Endothelial cell of umbilical vein (primary cell): ENCODE results near the gene SIAH2. TPM values are rescaled to one million over a fixed set of nuclear protein-coding genes. Genes with fewer than 3 reads are reported as not detected.

Experiments used
- BruUV-seq: library from RNA; stranded (reverse); fragments of 400-500 nt; replicated peaks from 2 replicates; lab custom pipeline; 2021; lab: Mats Ljungman, UMichigan
- CTCF ChIA-PET: fragments of 300-600, 350-600 bp; sonication (Branson Sonifier 250); formaldehyde crosslinking; loops from one replicate; lab custom pipeline; 2021; ENCODE audit warnings: antibody characterized with exemption, inconsistent platforms; lab: Charles Lee
- POLR2A ChIA-PET: fragments of 300-600, 350-600 bp; sonication (Branson Sonifier 250); formaldehyde crosslinking; loops from one replicate; lab custom pipeline; 2021; ENCODE audit warnings: antibody characterized with exemption, inconsistent platforms; lab: Charles Lee
- DNase-seq: peaks from one replicate; pipeline ENCODE4 v3.0.0-alpha.2; 2011; ENCODE audit warnings: low read depth, low spot score
- FAIRE-seq: peaks from 2 replicates; lab custom pipeline; 2011; peaks lifted over from hg19 to GRCh38; lab: Jason Lieb, UNC
- H2AFZ ChIP-seq: 2 replicates; pipeline ENCODE4 v1.6.0; 2012; ENCODE audit warnings: low read depth, low read length, control low read depth, inconsistent platforms
- H3K27ac ChIP-seq: 2 replicates; pipeline ENCODE4 v1.5.1; 2011; ENCODE audit warnings: low read depth, mild to moderate bottlenecking, control low read depth, low read length, moderate library complexity; ENCODE audit not compliant: insufficient read depth
- H3K27me3 ChIP-seq, 2 experiments: 2 replicates each; pipeline versions ENCODE4 v1.6.0 to v1.6.1; 2011; ENCODE audit warnings: low read length in 2 of 2, mixed read lengths in 1 of 2; ENCODE audit not compliant: control insufficient read depth in 2 of 2, insufficient read depth in 2 of 2
- H3K36me3 ChIP-seq, 2 experiments: 2 replicates in 1 of 2; 3 replicates in 1 of 2; pipeline ENCODE4 v1.5.1; 2011; ENCODE audit warnings: low read length in 2 of 2, mild to moderate bottlenecking in 1 of 2, moderate library complexity in 1 of 2; ENCODE audit not compliant: control insufficient read depth in 2 of 2, insufficient read depth in 2 of 2; ENCODE audit errors: extremely low read depth in 1 of 2
- H3K4me1 ChIP-seq: 3 replicates; pipeline ENCODE4 v1.5.1; 2011; ENCODE audit warnings: mild to moderate bottlenecking, low read length; ENCODE audit not compliant: control insufficient read depth, insufficient read depth; ENCODE audit errors: extremely low read depth
- H3K4me2 ChIP-seq: 2 replicates; pipeline ENCODE4 v1.6.1; 2011; ENCODE audit warnings: low read length, control low read depth, mixed read lengths; ENCODE audit not compliant: insufficient read depth
- H3K4me3 ChIP-seq, 3 experiments: fragments of 200-600 bp in 1 of 3; sonication (generic), shearing (Covaris generic) in 1 of 3; replicated peaks in 1 of 3; 2 replicates each; pipeline ENCODE4 v1.5.1; 2011 to 2016; ENCODE audit warnings: control low read depth in 3 of 3, low read length in 3 of 3, mild to moderate bottlenecking in 2 of 3, inconsistent platforms in 1 of 3, low read depth in 1 of 3, moderate library complexity in 1 of 3; ENCODE audit not compliant: insufficient read depth in 1 of 3
- H3K79me2 ChIP-seq: 2 replicates; pipeline ENCODE4 v1.6.0; 2012; ENCODE audit warnings: low read length, inconsistent platforms; ENCODE audit not compliant: control insufficient read depth, insufficient read depth
- H3K9ac ChIP-seq: replicated peaks from 2 replicates; pipeline ENCODE3; 2011; ENCODE audit warnings: low read length, control low read depth; ENCODE audit not compliant: insufficient read depth; ENCODE audit errors: extremely low read depth
- H3K9me1 ChIP-seq: replicated peaks from 3 replicates; pipeline ENCODE4 v1.6.0; 2011; ENCODE audit warnings: mild to moderate bottlenecking, low read length; ENCODE audit not compliant: control insufficient read depth, insufficient read depth; ENCODE audit errors: extremely low read depth
- H3K9me3 ChIP-seq: replicated peaks from 2 replicates; pipeline ENCODE4 v1.5.1; 2012; ENCODE audit warnings: low read length, inconsistent platforms; ENCODE audit not compliant: control insufficient read depth, insufficient read depth
- H4K20me1 ChIP-seq: replicated peaks from 2 replicates; pipeline ENCODE3; 2011; ENCODE audit warnings: mild to moderate bottlenecking, low read length; ENCODE audit not compliant: control insufficient read depth, insufficient read depth; ENCODE audit errors: extremely low read depth
- CTCF ChIP-seq, 2 donors: IDR thresholded peaks; 1 replicate in 1 of 2; 2 replicates in 1 of 2; pipeline ENCODE4 v1.5.1; 2011; ENCODE audit warnings: low read length in 2 of 2, mild to moderate bottlenecking in 2 of 2, moderate library complexity in 2 of 2, control low read depth in 1 of 2, inconsistent platforms in 1 of 2, low read depth in 1 of 2; ENCODE audit not compliant: insufficient read depth in 1 of 2; ENCODE audit errors: extremely low read depth in 1 of 2
- EZH2 ChIP-seq: IDR thresholded peaks from 2 replicates; pipeline ENCODE4 v1.6.1; 2012; ENCODE audit warnings: borderline replicate concordance, low read depth, mild to moderate bottlenecking, moderate library complexity, low read length, inconsistent platforms; ENCODE audit not compliant: severe bottlenecking
- FOS ChIP-seq: IDR thresholded peaks from 2 replicates; pipeline ENCODE4 v1.6.1; 2011; ENCODE audit warnings: mild to moderate bottlenecking, low read length, moderate library complexity, borderline replicate concordance; ENCODE audit not compliant: insufficient read depth
- GATA2 ChIP-seq: IDR thresholded peaks from 2 replicates; pipeline ENCODE4 v1.7.0; 2011; ENCODE audit warnings: low read depth, mild to moderate bottlenecking, moderate library complexity, mixed read lengths, low read length; ENCODE audit not compliant: insufficient read length, insufficient read depth
- JUN ChIP-seq: IDR thresholded peaks from 2 replicates; pipeline ENCODE4 v1.6.1; 2011; ENCODE audit warnings: borderline replicate concordance, low read depth; ENCODE audit not compliant: insufficient read length, insufficient read depth
- MAX ChIP-seq: IDR thresholded peaks from 2 replicates; pipeline ENCODE4 v1.6.1; 2011; ENCODE audit not compliant: insufficient read depth, insufficient read length
- POLR2A ChIP-seq: IDR thresholded peaks from 2 replicates; pipeline ENCODE4 v1.6.1; 2012; ENCODE audit warnings: low read depth, mild to moderate bottlenecking, control low read depth, low read length
- POLR2AphosphoS5 ChIP-seq: IDR thresholded peaks from 2 replicates; pipeline ENCODE4 v1.6.1; 2012; ENCODE audit warnings: low read depth, mild to moderate bottlenecking, control low read depth, low read length, moderate library complexity; ENCODE audit not compliant: insufficient read depth
- dilution Hi-C: fragments of 300-500 bp; cut with MboI; formaldehyde crosslinking; loops from one replicate; pipeline ENCODE4 v1.15.0; 2019; ENCODE audit warnings: low sequenced_read_pairs; ENCODE audit not compliant: extremely low pct_ligation_motif_present
- intact Hi-C: fragments of 100-400 bp; cut with micrococcal nuclease; formaldehyde crosslinking; loops from one replicate; pipeline ENCODE4 v1.10.0; 2022
- polyA plus RNA-seq, 4 experiments: library from polyadenylated mRNA; depleted of rRNA in 3 of 4; stranded (reverse) in 3 of 4; unstranded in 1 of 4; fragments of >200 nt; gene quantifications; 2 replicates each; pipeline versions ENCODE4 v1.2.1 to v1.2.3, GENCODE V29; 2011 to 2012; ENCODE audit warnings: missing spikeins in 1 of 4
- total RNA-seq: library from RNA; stranded (reverse); gene quantifications from 2 replicates; pipeline ENCODE4 v1.2.3, GENCODE V29; 2021

The SIAH2 gene
- total and polyA plus RNA-seq, 2 donors (not counting 3 experiments of a cell fraction or from before 2014, with no cell fraction given), result 16.7 to 25.1 TPM

DNA sequence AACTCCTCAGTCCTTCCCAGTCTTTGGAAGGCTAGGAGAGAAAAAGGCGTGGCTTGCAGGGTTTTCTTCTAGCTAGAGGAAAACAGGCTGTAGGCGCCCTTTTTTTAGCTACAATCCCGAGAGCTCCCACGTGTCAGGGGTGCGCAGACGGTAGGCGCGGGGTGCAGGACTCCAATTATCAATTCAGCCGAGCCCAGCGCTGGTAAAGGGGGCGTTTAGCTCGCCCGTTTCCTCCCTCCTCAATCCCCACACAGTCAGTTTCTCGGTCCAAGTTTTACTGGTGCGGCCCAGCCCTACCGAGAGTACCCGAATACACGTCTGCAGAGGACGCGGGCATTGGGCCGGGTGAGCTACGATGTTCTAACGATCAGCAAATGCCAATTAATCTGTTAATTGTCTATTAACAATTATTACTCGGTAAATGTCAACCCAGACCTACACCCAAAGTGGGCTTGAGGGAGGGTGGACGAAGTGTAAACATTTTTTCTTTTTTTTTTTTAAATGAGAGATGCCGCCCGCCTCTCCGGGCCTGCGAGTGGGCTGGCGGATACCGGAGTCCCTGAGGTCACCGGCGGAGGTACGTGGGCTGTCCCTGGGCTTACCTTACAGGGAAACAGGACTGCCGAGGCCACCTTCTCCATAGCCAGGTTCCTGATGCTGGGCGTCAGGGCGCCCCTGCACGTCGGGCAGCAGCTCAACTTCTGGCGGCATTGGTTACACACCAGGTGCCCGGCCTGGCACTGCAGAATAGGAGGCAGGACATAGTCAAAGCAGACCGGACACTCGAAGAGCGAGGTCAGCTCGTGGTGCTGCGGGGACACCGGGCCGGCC lies 923 bp downstream of the SIAH2 start:
- H3K27me3 ChIP-seq, result no peaks in the 10 kb centered on the region
- dilution Hi-C loops, result no loop called here
- H3K4me3 ChIP-seq, result peak overlapping the region; percentile 43 to 85 (median 64)
- BruUV-seq, result TSS peak; percentile 26
- H4K20me1 ChIP-seq, result no peaks in the 10 kb centered on the region
- H3K4me1 ChIP-seq, result peaks cover 19% of the 10 kb centered on the region
- no peaks in the 10 kb centered on the region for H3K9me1 ChIP-seq
- H3K36me3 ChIP-seq, result no peaks in the 10 kb centered on the region
- CTCF ChIA-PET, result interaction anchor here (1.0 to 4.2 kb wide), 10 partner anchors 12 to 267 kb away, joined by 3 to 33 read pairs (median 4); partner anchors contain the start of gene ERICH6
- H3K79me2 ChIP-seq, result peaks cover 49% of the 10 kb centered on the region
- POLR2A ChIA-PET, result interaction anchor here (0.8 to 2.6 kb wide), 3 partner anchors 58 to 215 kb away, joined by 6 to 9 read pairs (median 7); partner anchors contain the start of genes EIF2A, ERICH6 and SERP1
- peak overlapping the region; percentile 35 for H2AFZ ChIP-seq
- H3K4me2 ChIP-seq, result peak overlapping the region; percentile 96
- TF ChIP-seq MAX (peak; percentile 38), GATA2 (no peak)
- intact Hi-C loops, result loop anchor here (1.0 to 10.0 kb wide), 5 partner anchors 235 to 1010 kb away; partner anchors contain the start of gene PFN2
- FAIRE-seq (peak; percentile 87), DNase-seq (peak; percentile 69)
- H3K27ac ChIP-seq, result peak overlapping the region; percentile 86
- peak overlapping the region; percentile 95 for H3K9ac ChIP-seq
- no peaks in the 10 kb centered on the region for H3K9me3 ChIP-seq

DNA sequence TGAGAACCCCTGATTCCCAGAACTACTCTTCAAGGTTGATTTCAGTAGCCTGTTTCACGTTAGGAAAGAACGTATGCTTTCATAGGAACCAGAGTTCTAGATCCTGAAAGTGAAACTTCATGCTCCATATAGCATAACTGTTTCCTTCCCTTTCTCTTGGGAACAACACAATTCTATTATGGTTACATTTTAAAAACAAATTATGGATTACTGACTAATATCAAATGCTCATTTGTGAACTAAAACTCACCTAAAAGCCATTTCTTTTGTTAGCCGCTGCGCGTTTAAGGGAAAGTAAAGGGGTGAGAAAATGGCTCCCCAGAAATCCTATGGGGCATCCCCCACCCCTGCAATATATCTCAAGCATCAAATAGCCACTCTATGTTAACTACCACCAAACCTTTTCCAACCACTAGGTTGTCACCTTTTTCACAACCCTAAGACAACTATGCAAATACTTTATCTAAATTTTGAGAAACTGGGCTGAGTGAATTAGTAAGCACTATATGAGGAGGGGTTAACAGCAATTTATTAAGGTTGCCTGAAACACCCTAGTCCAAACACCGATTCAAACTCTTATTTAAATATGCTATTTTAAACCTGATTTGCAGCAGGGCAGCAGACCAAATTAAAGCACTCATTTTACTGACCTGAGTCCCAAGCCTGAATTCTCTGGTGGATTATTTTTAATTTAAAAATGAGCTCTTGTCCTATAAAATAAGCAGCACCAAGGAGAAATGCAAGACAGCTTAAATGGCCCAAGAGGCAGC lies 2.4 kb downstream of the SIAH2 start:
- no peaks in the 10 kb centered on the region for H4K20me1 ChIP-seq
- no peaks in the 10 kb centered on the region for H3K9me1 ChIP-seq
- H3K79me2 ChIP-seq, result peaks cover 64% of the 10 kb centered on the region
- no TSS peak for BruUV-seq
- no peaks in the 10 kb centered on the region for H3K27me3 ChIP-seq
- H2AFZ ChIP-seq, result no peak overlapping the region
- H3K4me1 ChIP-seq, result peaks cover 19% of the 10 kb centered on the region
- CTCF ChIA-PET, result interaction anchor here (0.8 to 2.4 kb wide), 5 partner anchors 11 to 232 kb away, joined by 3 to 6 read pairs (median 3); no protein-coding TSS in a partner anchor
- TF ChIP-seq JUN (no peak), POLR2AphosphoS5 (no peak), EZH2 (no peak), FOS (no peak), CTCF (IDR thresholded peaks at IDR 0.05; ENCODE audit: extremely low read depth in 1 of 2, insufficient read depth in 1 of 2, low read depth in 1 of 2, low read length in 2 of 2) (no peak), MAX (no peak), POLR2A (no peak)
- H3K27ac ChIP-seq, result no peak overlapping the region
- DNase-seq (no peak), FAIRE-seq (no peak)
- no peaks in the 10 kb centered on the region for H3K9me3 ChIP-seq
- no peaks in the 10 kb centered on the region for H3K36me3 ChIP-seq
- H3K4me2 ChIP-seq, result peak overlapping the region; percentile 96
- H3K9ac ChIP-seq, result peak overlapping the region; percentile 95
- intact Hi-C loops (loop anchor here (1.0 to 10.0 kb wide), 5 partner anchors 233 to 1012 kb away; partner anchors contain the start of gene PFN2), dilution Hi-C loops (no loop called here)
- POLR2A ChIA-PET, result interaction anchor here (1.1 kb wide), 1 partner anchor 56 kb away, joined by 3 read pairs; no protein-coding TSS in a partner anchor
- peak overlapping the region in 2 of 3 experiments; percentile 43 to 85 for H3K4me3 ChIP-seq
